ENCODE results near the gene TIGD3. TPM values are rescaled to one million over a fixed set of nuclear protein-coding genes. Genes with fewer than 3 reads are reported as not detected.

Gene TIGD3
- total and polyA plus RNA-seq, 7 donors = 0.14 to 0.96 (median 0.36) TPM; not detected in 2

DNA sequence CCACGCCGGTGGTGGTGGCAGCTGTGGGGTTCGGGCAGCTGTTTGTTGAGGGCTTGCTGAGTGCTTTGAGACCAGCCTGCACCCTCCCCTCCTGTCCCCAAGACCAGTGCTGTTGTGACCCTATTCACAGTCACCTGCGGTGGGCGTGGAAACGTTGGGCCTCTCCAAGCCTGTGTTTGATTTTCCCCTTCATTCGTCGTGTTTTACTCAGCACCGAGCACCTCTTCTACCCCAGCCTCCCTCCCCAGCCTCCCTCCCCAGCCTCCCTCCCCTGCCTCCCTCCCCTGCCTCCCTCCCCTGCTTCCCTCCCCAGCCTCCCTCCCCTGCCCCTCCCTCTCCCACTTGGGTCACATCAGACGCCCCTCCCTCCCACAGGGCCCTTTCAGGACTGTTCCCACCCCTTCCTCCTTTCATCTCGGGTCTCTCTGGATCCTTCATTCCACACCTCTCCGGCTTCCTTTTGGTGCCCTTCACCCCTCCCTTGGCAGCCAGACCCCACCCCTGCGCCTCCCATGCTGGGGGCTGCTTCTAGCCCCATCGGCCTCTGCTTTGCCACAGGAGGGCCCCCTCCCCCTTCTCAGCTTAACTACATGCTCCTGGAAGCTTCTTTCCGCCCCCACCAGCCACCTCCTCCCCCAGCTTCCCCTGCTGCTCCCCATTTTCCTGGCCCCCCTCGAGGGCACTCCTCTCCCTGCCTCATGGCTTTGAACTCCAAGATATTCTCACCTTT, 46.7 kb downstream of the TIGD3 start:
- intact Hi-C loops (cut with DNase I) = no loop called here
- H3K27ac ChIP-seq = no peak overlapping the region
- WGBS, 2 donors = 32 to 68% methylated on average over 16 of the region's 16 CpGs
- no peak for DNase-seq
- peaks cover 15 to 88% (median 38%) of the 10 kb centered on the region in 4 donors for H3K36me3 ChIP-seq
- H3K4me3 ChIP-seq = no peak overlapping the region
- no peak for TF ChIP-seq POLR2AphosphoS5 (IDR thresholded peaks at IDR 0.05)
- no peak for TF ChIP-seq EP300 (IDR thresholded peaks at IDR 0.05)
- TF ChIP-seq, protein P1, sequence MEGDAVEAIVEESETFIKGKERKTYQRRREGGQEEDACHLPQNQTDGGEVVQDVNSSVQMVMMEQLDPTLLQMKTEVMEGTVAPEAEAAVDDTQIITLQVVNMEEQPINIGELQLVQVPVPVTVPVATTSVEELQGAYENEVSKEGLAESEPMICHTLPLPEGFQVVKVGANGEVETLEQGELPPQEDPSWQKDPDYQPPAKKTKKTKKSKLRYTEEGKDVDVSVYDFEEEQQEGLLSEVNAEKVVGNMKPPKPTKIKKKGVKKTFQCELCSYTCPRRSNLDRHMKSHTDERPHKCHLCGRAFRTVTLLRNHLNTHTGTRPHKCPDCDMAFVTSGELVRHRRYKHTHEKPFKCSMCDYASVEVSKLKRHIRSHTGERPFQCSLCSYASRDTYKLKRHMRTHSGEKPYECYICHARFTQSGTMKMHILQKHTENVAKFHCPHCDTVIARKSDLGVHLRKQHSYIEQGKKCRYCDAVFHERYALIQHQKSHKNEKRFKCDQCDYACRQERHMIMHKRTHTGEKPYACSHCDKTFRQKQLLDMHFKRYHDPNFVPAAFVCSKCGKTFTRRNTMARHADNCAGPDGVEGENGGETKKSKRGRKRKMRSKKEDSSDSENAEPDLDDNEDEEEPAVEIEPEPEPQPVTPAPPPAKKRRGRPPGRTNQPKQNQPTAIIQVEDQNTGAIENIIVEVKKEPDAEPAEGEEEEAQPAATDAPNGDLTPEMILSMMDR (IDR thresholded peaks at IDR 0.05) = no peak
- no peak for TF ChIP-seq POLR2A (IDR thresholded peaks at IDR 0.05)
- H3K4me1 ChIP-seq = peaks cover 0 to 2% (median 0%) of the 10 kb centered on the region in 4 donors
- H3K9me3 ChIP-seq = no peaks in the 10 kb centered on the region
- no peaks in the 10 kb centered on the region for H3K27me3 ChIP-seq

DNA sequence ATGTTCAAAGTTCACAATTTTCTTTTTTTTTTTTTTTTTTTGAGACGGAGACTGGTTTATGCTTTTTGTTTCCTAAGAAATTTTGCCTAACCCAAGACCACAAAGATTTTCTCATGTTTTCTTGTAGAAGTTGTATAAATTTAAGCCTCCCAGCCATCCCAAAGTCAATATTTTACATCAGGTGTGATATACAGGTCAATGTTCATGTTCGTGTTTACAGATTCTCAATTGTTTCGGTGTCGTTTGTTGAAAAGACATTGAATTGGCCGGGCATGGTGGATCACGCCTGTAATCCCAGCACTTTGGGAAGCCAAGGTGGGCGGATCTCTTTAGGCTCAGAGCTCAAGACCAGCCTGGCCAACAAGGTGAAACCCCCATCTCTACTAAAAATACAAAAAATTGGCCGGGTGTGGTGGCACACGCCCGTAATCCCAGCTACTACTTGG, 47.3 kb downstream of the TIGD3 start:
- no peaks in the 10 kb centered on the region for H3K9me3 ChIP-seq

DNA sequence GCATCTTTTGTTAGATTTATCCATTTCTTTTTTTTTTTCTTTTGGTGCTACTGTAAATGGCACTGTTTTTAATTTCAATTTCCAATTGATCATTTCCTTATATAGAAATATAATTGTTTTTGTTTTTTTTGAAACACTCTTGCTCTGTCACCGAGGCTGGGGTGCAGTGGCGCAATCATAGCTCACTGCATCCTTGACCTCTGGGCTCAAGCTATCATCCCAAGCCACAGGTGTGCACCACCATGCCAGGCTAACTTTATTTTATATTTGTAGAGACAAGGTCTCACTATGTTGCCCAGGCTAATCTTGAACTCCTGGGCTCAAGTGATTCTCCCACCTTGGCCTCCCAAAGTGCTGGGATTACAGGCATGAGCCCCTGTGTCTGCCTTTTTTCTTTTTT, 48.2 kb downstream of the TIGD3 start:
- no peak for DNase-seq

More for the DNA sequence above, 47.3 kb downstream of the TIGD3 start:
- Histone ChIP-seq H3K27me3 (no peaks in the 10 kb centered on the region), H3K4me1 (peaks cover 0 to 2% (median 0%) of the 10 kb centered on the region in 4 donors), H3K4me3 (no peak overlapping the region), H3K36me3 (peaks cover 15 to 88% (median 35%) of the 10 kb centered on the region in 4 donors), H3K27ac (no peak overlapping the region)
- 26 to 76% methylated on average over 10 of the region's 10 CpGs for WGBS, 2 donors
- intact Hi-C loops (cut with DNase I) = no loop called here
- DNase-seq = no peak
- TF ChIP-seq, protein P1 (IDR thresholded peaks at IDR 0.05) = no peak
- TF ChIP-seq POLR2AphosphoS5 (IDR thresholded peaks at IDR 0.05) (no peak), EP300 (IDR thresholded peaks at IDR 0.05) (no peak), POLR2A (IDR thresholded peaks at IDR 0.05) (no peak)

DNA sequence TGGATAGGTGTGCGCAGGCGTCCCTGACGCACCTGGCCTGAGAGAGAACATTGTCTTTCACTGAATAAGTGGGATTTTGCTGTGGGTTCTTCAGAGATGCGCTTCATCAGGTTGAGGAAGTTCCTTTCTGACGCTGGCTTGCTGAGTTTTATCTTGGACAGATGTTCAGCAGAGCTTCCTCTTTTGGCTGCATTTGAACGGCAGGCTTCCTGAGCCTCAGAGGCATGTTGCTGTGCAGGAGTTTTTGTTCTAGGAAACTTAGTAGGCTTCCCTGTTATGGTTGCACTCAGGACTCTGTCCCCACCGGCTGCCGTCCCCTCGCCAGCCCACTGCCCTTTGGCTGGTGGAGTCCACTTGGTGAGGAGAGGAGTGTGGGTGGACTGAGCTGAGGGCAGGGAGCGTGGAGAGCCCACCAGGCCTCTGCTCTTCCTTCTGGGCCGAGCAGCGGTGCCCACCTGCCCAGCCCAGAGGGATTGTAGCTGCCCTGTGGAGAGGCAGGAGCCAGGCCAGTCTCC, 49.1 kb downstream of the TIGD3 start:
- DNase-seq = no peak
- Histone ChIP-seq H3K27ac (peak overlapping the region; percentile 2 to 38 (median 24)), H3K4me3 (no peak overlapping the region), H3K27me3 (no peaks in the 10 kb centered on the region), H3K4me1 (peaks cover 0 to 2% (median 0%) of the 10 kb centered on the region in 4 donors), H3K9me3 (no peaks in the 10 kb centered on the region), H3K36me3 (peaks cover 15 to 88% (median 32%) of the 10 kb centered on the region in 4 donors)
- TF ChIP-seq, protein P1 (IDR thresholded peaks at IDR 0.05) = no peak
- TF ChIP-seq POLR2A (IDR thresholded peaks at IDR 0.05) (no peak), POLR2AphosphoS5 (IDR thresholded peaks at IDR 0.05) (no peak), EP300 (IDR thresholded peaks at IDR 0.05) (no peak)
- intact Hi-C loops (cut with DNase I) = no loop called here
- WGBS, 2 donors = 57 to 79% methylated on average over 12 of the region's 12 CpGs

More for the DNA sequence above, 48.2 kb downstream of the TIGD3 start:
- Histone ChIP-seq H3K27ac (no peak overlapping the region), H3K4me3 (no peak overlapping the region), H3K9me3 (no peaks in the 10 kb centered on the region), H3K4me1 (peaks cover 0 to 2% (median 0%) of the 10 kb centered on the region in 4 donors), H3K27me3 (no peaks in the 10 kb centered on the region), H3K36me3 (peaks cover 15 to 88% (median 28%) of the 10 kb centered on the region in 4 donors)
- intact Hi-C loops (cut with DNase I) = no loop called here
- TF ChIP-seq POLR2A (IDR thresholded peaks at IDR 0.05) (no peak), EP300 (IDR thresholded peaks at IDR 0.05) (no peak), POLR2AphosphoS5 (IDR thresholded peaks at IDR 0.05) (no peak)
- TF ChIP-seq, protein P1 (IDR thresholded peaks at IDR 0.05) = no peak
- 82 to 85% methylated on average over 2 of the region's 2 CpGs for WGBS, 2 donors
